ENCODE data around the gene TUBB4A.
A peak's percentile ranks its signal among the peaks of the same experiment; 100 is the strongest.

DNA sequence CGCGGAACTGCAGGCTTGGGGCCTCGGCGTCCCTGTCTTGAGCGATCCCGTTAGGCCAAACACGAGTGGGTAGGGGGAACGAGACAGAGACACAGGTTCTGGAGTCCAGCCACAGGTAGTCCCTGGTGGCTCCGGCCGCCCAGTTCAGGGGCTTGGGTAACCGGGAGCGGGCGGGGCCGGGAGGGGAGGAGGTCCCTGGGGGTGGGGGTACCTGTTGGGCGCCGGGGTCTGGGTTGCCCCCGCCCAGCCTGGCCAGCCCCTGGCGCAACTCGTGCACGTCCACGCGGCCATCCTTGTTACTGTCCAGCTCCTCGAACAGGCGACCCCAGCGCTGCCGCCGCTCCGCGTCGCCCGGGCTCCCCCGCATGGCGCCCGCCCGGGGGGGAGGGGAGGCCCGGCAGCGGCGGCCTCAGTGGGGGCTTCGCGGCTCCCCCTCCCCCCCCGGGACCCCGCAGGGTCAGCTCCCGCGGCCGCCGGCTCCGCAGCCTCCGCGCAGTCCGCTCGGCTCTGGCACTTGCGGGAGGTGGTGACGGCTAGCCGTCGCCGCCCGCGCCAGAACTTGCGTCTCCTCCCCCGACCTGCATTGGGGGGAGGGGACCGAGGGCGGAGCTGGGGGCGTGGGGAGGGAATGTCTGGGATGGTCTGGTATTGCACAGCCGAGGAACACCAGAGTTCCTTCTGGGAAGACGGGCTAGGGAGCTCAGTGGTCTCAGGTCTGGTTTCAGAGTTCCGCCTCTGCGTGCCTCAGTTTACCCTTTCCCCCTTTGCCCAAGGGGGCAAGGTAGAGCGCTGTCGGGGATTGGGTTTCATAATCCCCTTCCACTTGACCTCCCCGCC is 42.6 kb downstream of the TUBB4A start, which contains the start of gene SLC25A23:
- TF ChIP-seq TAF1 (IDR thresholded peaks at IDR 0.05; ENCODE audit: low read depth, low read length) (0 out of 2 replicates have a peak, but pooled peaks have one; percentile 3), ZNF274 (IDR thresholded peaks at IDR 0.05; ENCODE audit: borderline replicate concordance, extremely low read depth, low read length) (no peak), POLR2A (IDR thresholded peaks at IDR 0.05; ENCODE audit: control extremely low read depth in 1 of 2, low read depth in 2 of 2, low read length in 2 of 2) (no peak), EP300 (IDR thresholded peaks at IDR 0.05; ENCODE audit: borderline replicate concordance in 1 of 2, low read depth in 2 of 2, low read length in 2 of 2) (no peak), SRF (IDR thresholded peaks at IDR 0.05; ENCODE audit: low read depth, low read length) (no peak), HDAC6 (IDR thresholded peaks at IDR 0.05; ENCODE audit: low read depth, low read length) (no peak), BCL11A (IDR thresholded peaks at IDR 0.05; ENCODE audit: low read depth in 2 of 2, low read length in 2 of 2) (no peak), MAFK (IDR thresholded peaks at IDR 0.05; ENCODE audit: low read depth, low read length) (no peak), TEAD4 (IDR thresholded peaks at IDR 0.05; ENCODE audit: low read depth, low read length) (no peak), NRF1 (IDR thresholded peaks at IDR 0.05; ENCODE audit: low read depth, low read length) (no peak), SIN3A (conservative IDR thresholded peaks at IDR 0.05 in 1 of 2, IDR thresholded peaks at IDR 0.05 in 1 of 2; ENCODE audit: low read depth in 1 of 2, low read length in 2 of 2) (no peak), JUND (IDR thresholded peaks at IDR 0.05; ENCODE audit: low read length) (no peak)
- TF ChIP-seq, protein P1, sequence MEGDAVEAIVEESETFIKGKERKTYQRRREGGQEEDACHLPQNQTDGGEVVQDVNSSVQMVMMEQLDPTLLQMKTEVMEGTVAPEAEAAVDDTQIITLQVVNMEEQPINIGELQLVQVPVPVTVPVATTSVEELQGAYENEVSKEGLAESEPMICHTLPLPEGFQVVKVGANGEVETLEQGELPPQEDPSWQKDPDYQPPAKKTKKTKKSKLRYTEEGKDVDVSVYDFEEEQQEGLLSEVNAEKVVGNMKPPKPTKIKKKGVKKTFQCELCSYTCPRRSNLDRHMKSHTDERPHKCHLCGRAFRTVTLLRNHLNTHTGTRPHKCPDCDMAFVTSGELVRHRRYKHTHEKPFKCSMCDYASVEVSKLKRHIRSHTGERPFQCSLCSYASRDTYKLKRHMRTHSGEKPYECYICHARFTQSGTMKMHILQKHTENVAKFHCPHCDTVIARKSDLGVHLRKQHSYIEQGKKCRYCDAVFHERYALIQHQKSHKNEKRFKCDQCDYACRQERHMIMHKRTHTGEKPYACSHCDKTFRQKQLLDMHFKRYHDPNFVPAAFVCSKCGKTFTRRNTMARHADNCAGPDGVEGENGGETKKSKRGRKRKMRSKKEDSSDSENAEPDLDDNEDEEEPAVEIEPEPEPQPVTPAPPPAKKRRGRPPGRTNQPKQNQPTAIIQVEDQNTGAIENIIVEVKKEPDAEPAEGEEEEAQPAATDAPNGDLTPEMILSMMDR (IDR thresholded peaks at IDR 0.05; ENCODE audit: control extremely low read depth in 1 of 3, insufficient read depth in 1 of 3, low read depth in 1 of 3, low read length in 3 of 3) = no peak
- TF ChIP-seq, protein P2, sequence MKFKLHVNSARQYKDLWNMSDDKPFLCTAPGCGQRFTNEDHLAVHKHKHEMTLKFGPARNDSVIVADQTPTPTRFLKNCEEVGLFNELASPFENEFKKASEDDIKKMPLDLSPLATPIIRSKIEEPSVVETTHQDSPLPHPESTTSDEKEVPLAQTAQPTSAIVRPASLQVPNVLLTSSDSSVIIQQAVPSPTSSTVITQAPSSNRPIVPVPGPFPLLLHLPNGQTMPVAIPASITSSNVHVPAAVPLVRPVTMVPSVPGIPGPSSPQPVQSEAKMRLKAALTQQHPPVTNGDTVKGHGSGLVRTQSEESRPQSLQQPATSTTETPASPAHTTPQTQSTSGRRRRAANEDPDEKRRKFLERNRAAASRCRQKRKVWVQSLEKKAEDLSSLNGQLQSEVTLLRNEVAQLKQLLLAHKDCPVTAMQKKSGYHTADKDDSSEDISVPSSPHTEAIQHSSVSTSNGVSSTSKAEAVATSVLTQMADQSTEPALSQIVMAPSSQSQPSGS (IDR thresholded peaks at IDR 0.05; ENCODE audit: low read length) = no peak

Data from H1 (cell line).